BJ (cell line): ENCODE data around the gene ABCC2. TPM values are rescaled to one million over a fixed set of nuclear protein-coding genes. Genes with fewer than 3 reads are reported as not detected.
A peak's percentile ranks its signal among the peaks of the same experiment; 100 is the strongest.
"Not testable (repeated sequence)": the region's sequence is repeated elsewhere in the genome, so short reads cannot be mapped to it uniquely, and the experiment has no call there.

Experiments
- CTCF ChIA-PET: fragments of 350-600 bp; formaldehyde crosslinking; extraction: SDS; loops from one replicate; lab custom pipeline; 2021; ENCODE audit warnings: antibody characterized with exemption, inconsistent platforms; lab: Yijun Ruan, JAX
- POLR2A ChIA-PET: fragments of 300-600 bp; sonication (Branson Sonifier 250); formaldehyde crosslinking; extraction: SDS; loops from one replicate; lab custom pipeline; 2021; ENCODE audit warnings: antibody characterized with exemption; lab: Charles Lee
- DNase-seq: peaks from one replicate; pipeline ENCODE4 v3.0.0-alpha.2; 2011; ENCODE audit warnings: low read depth
- H3K27me3 ChIP-seq: 2 replicates; pipeline ENCODE4 v1.6.0; 2011; ENCODE audit warnings: low read length; ENCODE audit not compliant: control insufficient read depth, insufficient read depth
- H3K36me3 ChIP-seq: 2 replicates; pipeline ENCODE4 v1.5.1; 2011; ENCODE audit warnings: low read length; ENCODE audit not compliant: control insufficient read depth, insufficient read depth
- H3K4me3 ChIP-seq: 2 replicates; pipeline ENCODE4 v1.5.1; 2011; ENCODE audit warnings: low read depth, mild to moderate bottlenecking, control low read depth, low read length
- CTCF ChIP-seq: IDR thresholded peaks from 2 replicates; pipeline ENCODE4 v1.5.1; 2011; ENCODE audit warnings: low read depth, mild to moderate bottlenecking, control low read depth, inconsistent platforms, low read length, moderate library complexity; ENCODE audit not compliant: insufficient read depth
- polyA plus RNA-seq: library from polyadenylated mRNA; depleted of rRNA; stranded (reverse); fragments of >200 nt; gene quantifications from 2 replicates; pipeline ENCODE4 v1.2.3, GENCODE V29; 2011

The ABCC2 gene
- polyA plus RNA-seq, 1 experiment = 0.23 TPM

GRCh38 chr10:99742254-99742653 lies 40.2 kb upstream of the ABCC2 start:
- CTCF ChIA-PET = interaction anchor here (1.4 to 1.6 kb wide), 2 partner anchors 9 to 104 kb away, joined by 5 read pairs; no protein-coding TSS in a partner anchor
- POLR2A ChIA-PET = no interaction called here
- peaks cover 5% of the 10 kb centered on the region for H3K36me3 ChIP-seq
- H3K27me3 ChIP-seq = no peaks in the 10 kb centered on the region
- H3K4me3 ChIP-seq = no peak overlapping the region
- TF ChIP-seq CTCF = no peak
- peak; percentile 7 for DNase-seq

GRCh38 chr10:99742701-99743100 lies 39.7 kb upstream of the ABCC2 start:
- peaks cover 5% of the 10 kb centered on the region for H3K36me3 ChIP-seq
- TF ChIP-seq CTCF = no peak
- POLR2A ChIA-PET = no interaction called here
- no peak overlapping the region for H3K4me3 ChIP-seq
- no peaks in the 10 kb centered on the region for H3K27me3 ChIP-seq
- CTCF ChIA-PET = interaction anchor here (1.4 to 1.6 kb wide), 2 partner anchors 10 to 103 kb away, joined by 5 read pairs; no protein-coding TSS in a partner anchor
- peak; percentile 19 for DNase-seq

DNA sequence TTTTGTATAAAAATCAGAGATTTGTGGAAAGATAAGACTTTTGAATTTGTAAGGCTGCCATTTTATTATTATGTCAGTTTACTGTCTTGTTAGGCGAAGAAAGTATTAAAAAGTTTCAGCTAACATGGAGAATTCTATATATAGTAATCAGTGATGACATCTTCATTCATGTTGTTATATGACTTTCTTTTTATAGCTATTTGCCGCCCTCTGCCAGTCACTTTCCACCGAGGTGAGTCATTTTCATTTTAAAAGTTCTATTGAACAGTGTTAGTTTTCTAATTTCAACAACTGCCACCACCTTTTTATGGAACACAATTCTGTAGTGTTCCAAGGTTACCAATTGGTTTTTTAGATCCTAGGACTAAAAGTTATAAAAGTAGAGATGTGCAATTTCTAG lies 38.6 kb upstream of the ABCC2 start:
- no peak for DNase-seq
- no peak for TF ChIP-seq CTCF
- Histone ChIP-seq H3K36me3 (peaks cover 5% of the 10 kb centered on the region), H3K27me3 (no peaks in the 10 kb centered on the region), H3K4me3 (no peak overlapping the region)
- ChIA-PET POLR2A (no interaction called here), CTCF (no interaction called here)

GRCh38 chr10:99746166-99746565 lies 36.3 kb upstream of the ABCC2 start:
- POLR2A ChIA-PET, H3K4me3 ChIP-seq, H3K36me3 ChIP-seq, H3K27me3 ChIP-seq, CTCF ChIA-PET, DNase-seq: not testable (repeated sequence)

DNA sequence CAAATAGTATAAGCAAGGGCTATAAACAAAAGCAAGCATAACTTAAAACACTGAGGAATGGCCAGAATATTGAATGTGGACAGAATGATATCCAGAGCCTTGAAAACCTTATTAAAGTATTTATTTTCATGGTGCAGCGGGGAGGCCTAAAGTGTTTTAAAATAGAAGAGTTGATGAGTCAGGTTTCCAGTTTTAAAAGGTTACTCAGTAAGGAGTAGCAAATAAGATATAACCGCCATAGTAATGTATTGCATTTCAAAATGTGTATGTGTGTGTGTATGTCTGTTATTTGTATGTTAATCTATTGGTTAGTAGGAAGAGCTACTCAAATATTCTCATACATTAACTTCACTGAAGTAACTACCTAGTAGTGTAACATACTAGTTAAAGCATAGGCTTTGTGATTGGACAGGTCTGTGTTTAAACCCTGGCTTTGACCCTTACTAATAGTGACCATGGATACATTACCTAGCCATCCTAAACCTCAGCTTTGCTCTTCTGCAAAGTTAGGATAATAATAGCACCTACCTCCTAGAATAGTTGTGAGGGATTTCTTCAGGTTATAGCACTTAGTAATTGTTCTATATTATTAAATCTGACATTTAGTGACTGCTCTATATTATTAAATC lies 33.5 kb upstream of the ABCC2 start:
- CTCF ChIA-PET = no interaction called here
- no peak for TF ChIP-seq CTCF

GRCh38 chr10:99750641-99751040 lies 31.8 kb upstream of the ABCC2 start:
- POLR2A ChIA-PET = no interaction called here
- H3K4me3 ChIP-seq = no peak overlapping the region
- CTCF ChIA-PET = no interaction called here

More for the DNA sequence above, 33.5 kb upstream of the ABCC2 start:
- Histone ChIP-seq H3K27me3 (no peaks in the 10 kb centered on the region), H3K4me3 (no peak overlapping the region), H3K36me3 (peaks cover 4% of the 10 kb centered on the region)
- POLR2A ChIA-PET = no interaction called here
- DNase-seq = no peak

More at GRCh38 chr10:99750641-99751040, 31.8 kb upstream of the ABCC2 start:
- DNase-seq = no peak
- no peak for TF ChIP-seq CTCF
- Histone ChIP-seq H3K27me3 (no peaks in the 10 kb centered on the region), H3K36me3 (peaks cover 4% of the 10 kb centered on the region)
